K562 (cell line): ENCODE results near the gene SCAANT1. TPM values are rescaled to one million over a fixed set of nuclear protein-coding genes. Genes with fewer than 3 reads are reported as not detected.

ENCODE experiments used
- ATF3 ChIP-seq, 2 experiments: fragments of 450-650 bp in 1 of 2; sonication (generic) in 1 of 2; formaldehyde crosslinking in 1 of 2; IDR thresholded peaks in 1 of 2; conservative IDR thresholded peaks in 1 of 2; 2 replicates each; pipeline versions ENCODE4 v1.6.1 to v1.8.1; 2016 to 2023; ENCODE audit warnings: mild to moderate bottlenecking in 2 of 2, moderate library complexity in 2 of 2, inconsistent platforms in 1 of 2, missing genetic modification reagents in 1 of 2
- ATF7 ChIP-seq: fragments of 450-650 bp; IDR thresholded peaks from 2 replicates; pipeline ENCODE4 v1.7.1; 2014; ENCODE audit warnings: mild to moderate bottlenecking, moderate library complexity
- CEBPB ChIP-seq: fragments of 450-650 bp; IDR thresholded peaks from 2 replicates; pipeline ENCODE4 v1.6.1; 2016; ENCODE audit warnings: missing genetic modification characterization, missing compliant biosample characterization
- CREB1 ChIP-seq, 2 experiments: sonication (generic) in 1 of 2; formaldehyde crosslinking in 1 of 2; IDR thresholded peaks; 2 replicates each; pipeline versions ENCODE4 v1.6.1 to v1.8.0; 2012 to 2022; ENCODE audit warnings: inconsistent platforms in 1 of 2, mild to moderate bottlenecking in 1 of 2, missing genetic modification reagents in 1 of 2, moderate library complexity in 1 of 2
- ELK3 ChIP-seq: fragments of 450-650 bp; formaldehyde crosslinking; IDR thresholded peaks from 2 replicates; pipeline ENCODE4 v1.4.0; 2020; ENCODE audit warnings: mild to moderate bottlenecking
- HSF4 ChIP-seq: fragments of 250-450 bp; sonication (Bioruptor Pico); IDR thresholded peaks from 2 replicates; pipeline ENCODE4 v2.1.2; 2022; ENCODE audit warnings: mild to moderate bottlenecking, moderate library complexity, borderline replicate concordance
- ILF3 ChIP-seq: fragments of 450-650 bp; IDR thresholded peaks from 2 replicates; pipeline ENCODE4 v1.6.1; 2018; ENCODE audit warnings: antibody characterized with exemption, mild to moderate bottlenecking, moderate library complexity, borderline replicate concordance
- MAZ ChIP-seq, 2 experiments: fragments of 450-650 bp in 1 of 2; sonication (generic) in 1 of 2; formaldehyde crosslinking; IDR thresholded peaks in 1 of 2; conservative IDR thresholded peaks in 1 of 2; 2 replicates each; pipeline versions ENCODE4 v1.4.0 to v1.5.0; 2020; ENCODE audit warnings: mild to moderate bottlenecking in 1 of 2, missing genetic modification reagents in 1 of 2
- NR2C1 ChIP-seq, 2 experiments: fragments of 450-650 bp; IDR thresholded peaks; 2 replicates each; pipeline ENCODE4 v1.6.1; 2017; ENCODE audit warnings: mild to moderate bottlenecking in 2 of 2, antibody characterized with exemption in 1 of 2, inconsistent platforms in 1 of 2, missing compliant biosample characterization in 1 of 2, missing genetic modification characterization in 1 of 2
- PHF8 ChIP-seq: fragments of 200-600 bp; sonication (generic); IDR thresholded peaks from 2 replicates; pipeline ENCODE4 v1.6.1; 2012; ENCODE audit warnings: mixed run types, mild to moderate bottlenecking, inconsistent platforms, low read length, moderate library complexity, borderline replicate concordance
- POLR2A ChIP-seq: fragments of 450-650 bp; conservative IDR thresholded peaks from 2 replicates; pipeline ENCODE4 v1.6.1; 2016
- RBM22 ChIP-seq: fragments of 200-400 bp; formaldehyde crosslinking; IDR thresholded peaks from 2 replicates; pipeline ENCODE4 v1.6.1; 2018; ENCODE audit warnings: low read length, low read depth; ENCODE audit not compliant: poor library complexity, severe bottlenecking
- SIN3A ChIP-seq, 2 experiments: fragments of 150-350 bp in 1 of 2; IDR thresholded peaks; 2 replicates each; pipeline ENCODE4 v1.6.1; 2011 to 2016; ENCODE audit warnings: borderline replicate concordance in 2 of 2, low read depth in 2 of 2, low read length in 2 of 2, mild to moderate bottlenecking in 2 of 2, moderate library complexity in 2 of 2; ENCODE audit not compliant: control insufficient read depth in 1 of 2
- ZNF263 ChIP-seq: sonication (generic); formaldehyde crosslinking; IDR thresholded peaks from 2 replicates; pipeline ENCODE4 v1.8.0; 2022; ENCODE audit warnings: mild to moderate bottlenecking, missing genetic modification reagents, borderline replicate concordance
- ZNF639 ChIP-seq, 2 experiments: fragments of 200-800 bp in 1 of 2; sonication (Bioruptor generic) in 1 of 2; sonication (generic) in 1 of 2; formaldehyde crosslinking in 1 of 2; IDR thresholded peaks in 1 of 2; conservative IDR thresholded peaks in 1 of 2; 2 replicates each; pipeline versions ENCODE4 v1.5.0 to v1.6.1; 2016 to 2020; ENCODE audit warnings: missing compliant biosample characterization in 1 of 2, missing genetic modification characterization in 1 of 2, missing genetic modification reagents in 1 of 2
- ZNF707 ChIP-seq: fragments of 250-450 bp; sonication (Bioruptor Pico); conservative IDR thresholded peaks from 2 replicates; pipeline ENCODE4 v1.8.0; 2022; ENCODE audit warnings: inconsistent platforms, mild to moderate bottlenecking, moderate library complexity
- ZNF766 ChIP-seq: fragments of 200-800 bp; sonication (Bioruptor generic); conservative IDR thresholded peaks from 2 replicates; pipeline ENCODE4 v1.6.1; 2016; ENCODE audit warnings: missing genetic modification characterization, missing compliant biosample characterization
- polyA plus RNA-seq, 8 experiments: library from polyadenylated mRNA; depleted of rRNA in 4 of 8; stranded (reverse) in 5 of 8; unstranded in 3 of 8; fragments of >200 nt; fragmentation: Nextera tagmentation in 2 of 8; fragmentation: Illumina TruSeq in 1 of 8; extraction: Ambion mirVana in 2 of 8; extraction: Trizol in 1 of 8; gene quantifications; 2 replicates each; pipeline versions ENCODE4 v1.2.1 to v1.2.3, GENCODE V29; 2011 to 2014; ENCODE audit warnings: inconsistent platforms in 1 of 8, missing spikeins in 1 of 8
- total RNA-seq, 7 experiments: library from RNA; depleted of rRNA in 6 of 7; stranded (reverse); fragments of >200 nt in 6 of 7; fragmentation: Illumina TruSeq in 2 of 7; extraction: Trizol in 2 of 7; gene quantifications; 2 replicates each; pipeline versions ENCODE4 v1.2.1 to v1.2.3, GENCODE V29; 2011 to 2021; ENCODE audit warnings: low replicate concordance in 1 of 7
- TF ChIP-seq, protein P1 (sequence below): fragments of 250-450 bp; sonication (Bioruptor Pico); IDR thresholded peaks from 2 replicates; pipeline ENCODE4 v1.4.0; 2020; ENCODE audit warnings: mild to moderate bottlenecking

SCAANT1 gene
- total and polyA plus RNA-seq, 9 of the 15 experiments (the other 6 are each of a cell fraction or from before 2014, with no cell fraction given), result not detected

DNA sequence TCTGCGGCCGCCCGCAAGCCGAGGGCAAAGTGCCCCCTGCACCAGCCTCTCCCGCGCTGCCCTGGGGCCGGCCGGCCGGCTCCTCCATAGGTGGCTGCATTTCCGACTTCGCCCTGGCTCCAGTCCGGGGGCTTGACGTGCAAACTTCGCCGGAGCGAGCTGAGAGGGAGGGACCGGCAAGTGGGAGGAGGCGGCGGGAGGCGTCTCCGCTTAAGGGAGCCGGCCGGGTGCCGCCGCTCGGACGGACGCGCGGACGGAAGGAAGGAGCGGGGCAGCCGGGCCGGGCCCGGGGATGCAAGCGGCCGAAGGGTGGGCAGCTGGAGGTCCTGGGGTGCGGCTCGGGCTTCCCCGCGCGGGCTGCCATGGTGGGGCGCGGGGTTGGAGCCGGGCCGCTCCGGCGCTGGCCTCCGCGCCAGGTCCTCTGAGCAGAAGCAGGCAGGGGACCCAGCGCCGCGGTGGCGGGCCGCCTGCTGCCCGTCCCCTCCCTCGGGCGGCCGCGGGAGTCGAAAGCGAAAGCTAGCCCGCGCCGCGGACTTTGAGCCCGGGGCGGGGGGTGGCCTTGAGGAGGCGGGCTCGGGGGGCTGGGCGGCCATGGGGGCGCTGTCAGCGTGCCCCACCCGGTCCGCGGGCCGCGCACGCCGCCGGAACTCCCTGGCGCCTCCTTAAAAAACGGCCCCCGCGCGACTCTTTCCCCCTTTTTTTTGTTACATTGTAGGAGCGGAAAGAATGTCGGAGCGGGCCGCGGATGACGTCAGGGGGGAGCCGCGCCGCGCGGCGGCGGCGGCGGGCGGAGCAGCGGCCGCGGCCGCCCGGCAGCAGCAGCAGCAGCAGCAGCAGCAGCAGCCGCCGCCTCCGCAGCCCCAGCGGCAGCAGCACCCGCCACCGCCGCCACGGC, at the start of gene SCAANT1 (continued):
- peak; percentile 41 to 42; a peak in 2 of 4 replicates for TF ChIP-seq MAZ (CRISPR knock-in tag; conservative IDR thresholded peaks at IDR 0.05 in 1 of 2, IDR thresholded peaks at IDR 0.05 in 1 of 2)
- TF ChIP-seq ZNF766, result 0 out of 2 replicates have a peak, but pooled peaks have one; percentile 21
- TF ChIP-seq RBM22, result no peak
- TF ChIP-seq POLR2A, result peak; percentile 67; the same call in 1 of the 2 replicates
- TF ChIP-seq SIN3A (IDR thresholded peaks at IDR 0.05; ENCODE audit: borderline replicate concordance in 2 of 2, control insufficient read depth in 1 of 2, low read depth in 2 of 2, low read length in 2 of 2), result 0 out of 4 replicates have a peak, but pooled peaks of 1 of the 2 experiments have one; percentile 45
- TF ChIP-seq HSF4, result no peak
- TF ChIP-seq ZNF263, result no peak
- no peak for TF ChIP-seq NR2C1 (IDR thresholded peaks at IDR 0.05)
- no peak for TF ChIP-seq NR2C1 (tag; IDR thresholded peaks at IDR 0.05)
- TF ChIP-seq ATF7, result peak; percentile 80; the same call in 1 of the 2 replicates
- TF ChIP-seq CREB1 (IDR thresholded peaks at IDR 0.05), result peak; percentile 15; the same call in 1 of the 2 replicates
- no peak for TF ChIP-seq CREB1 (CRISPR knock-in tag; IDR thresholded peaks at IDR 0.05)
- TF ChIP-seq ATF3 (IDR thresholded peaks at IDR 0.05), result peak; percentile 26; the same call in 1 of the 2 replicates
- TF ChIP-seq ATF3 (CRISPR knock-in tag; conservative IDR thresholded peaks at IDR 0.05), result no peak
- no peak for TF ChIP-seq ELK3 (CRISPR knock-in tag)
- TF ChIP-seq, protein P1, sequence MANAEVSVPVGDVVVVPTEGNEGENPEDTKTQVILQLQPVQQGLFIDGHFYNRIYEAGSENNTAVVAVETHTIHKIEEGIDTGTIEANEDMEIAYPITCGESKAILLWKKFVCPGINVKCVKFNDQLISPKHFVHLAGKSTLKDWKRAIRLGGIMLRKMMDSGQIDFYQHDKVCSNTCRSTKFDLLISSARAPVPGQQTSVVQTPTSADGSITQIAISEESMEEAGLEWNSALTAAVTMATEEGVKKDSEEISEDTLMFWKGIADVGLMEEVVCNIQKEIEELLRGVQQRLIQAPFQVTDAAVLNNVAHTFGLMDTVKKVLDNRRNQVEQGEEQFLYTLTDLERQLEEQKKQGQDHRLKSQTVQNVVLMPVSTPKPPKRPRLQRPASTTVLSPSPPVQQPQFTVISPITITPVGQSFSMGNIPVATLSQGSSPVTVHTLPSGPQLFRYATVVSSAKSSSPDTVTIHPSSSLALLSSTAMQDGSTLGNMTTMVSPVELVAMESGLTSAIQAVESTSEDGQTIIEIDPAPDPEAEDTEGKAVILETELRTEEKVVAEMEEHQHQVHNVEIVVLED, result no peak
- TF ChIP-seq CEBPB (tag), result no peak
- TF ChIP-seq ILF3, result peak; percentile 45; the same call in 1 of the 2 replicates
- peak in 1 of 2 experiments; percentile 86; a peak in 2 of 4 replicates for TF ChIP-seq ZNF639 (CRISPR knock-in tag; conservative IDR thresholded peaks at IDR 0.05 in 1 of 2, IDR thresholded peaks at IDR 0.05 in 1 of 2)
- peak; percentile 61; the same call in 1 of the 2 replicates for TF ChIP-seq PHF8
- TF ChIP-seq ZNF707, result no peak
